Measurements from ENCODE around the gene OTOG.
A peak's percentile ranks its signal among the peaks of the same experiment; 100 is the strongest.

OTOG gene

GRCh38 chr11:17590463-17590862, 43.4 kb downstream of the OTOG start:
- DNase-seq = no peak

- DNase-seq = no peak
Observed at GRCh38 chr11:17591293-17591692, 44.2 kb downstream of the OTOG start.

- no peak for DNase-seq
Observed at GRCh38 chr11:17593466-17594245, 46.6 kb downstream of the OTOG start.

DNA sequence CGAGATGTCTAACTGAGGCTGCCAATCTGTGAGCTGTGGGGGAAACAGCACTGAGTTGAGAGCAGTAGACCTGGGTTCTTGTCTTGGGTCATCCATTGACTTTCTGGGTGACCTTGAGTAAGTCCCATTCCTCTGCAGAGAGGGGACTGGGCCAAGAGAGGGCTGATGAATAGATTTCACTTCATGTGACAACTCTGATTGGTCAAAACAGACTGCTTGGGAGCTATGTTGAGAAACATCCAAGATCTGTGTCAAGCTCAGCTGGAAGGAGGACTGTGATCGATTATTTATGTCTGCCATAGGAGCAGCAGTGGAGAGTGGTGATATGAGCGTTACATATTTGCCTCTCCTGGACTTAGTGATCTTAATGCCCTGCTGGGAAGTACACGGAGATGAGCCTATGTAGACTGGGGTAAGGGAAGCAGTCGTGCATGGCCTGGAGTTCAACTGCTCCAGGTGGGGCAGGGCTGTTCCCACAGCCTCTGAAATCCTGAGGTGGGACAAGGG, 47.7 kb downstream of the OTOG start:
- DNase-seq = no peak

GRCh38 chr11:17595526-17596309, 48.7 kb downstream of the OTOG start:
- no peak for DNase-seq

DNA sequence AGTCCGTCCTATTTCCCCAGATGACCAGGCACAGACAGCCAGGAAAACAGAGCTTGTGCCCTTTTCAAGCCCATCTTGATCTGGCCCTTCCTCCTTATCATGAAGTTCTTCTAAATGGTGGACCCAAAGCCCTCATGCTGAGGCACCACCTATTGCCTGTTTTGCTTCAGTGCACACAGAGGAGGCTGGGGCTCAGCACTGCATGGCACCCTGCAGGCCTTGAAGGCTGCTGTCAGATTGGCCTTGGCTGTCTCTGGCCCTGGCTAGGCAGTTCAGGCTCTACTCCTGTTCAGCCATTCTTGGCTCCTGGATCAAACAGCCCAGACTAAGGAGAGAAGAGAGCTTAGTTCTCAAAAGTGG, 49.2 kb downstream of the OTOG start:
- DNase-seq = no peak

GRCh38 chr11:17596711-17597110, 49.7 kb downstream of the OTOG start:
- DNase-seq = no peak

GRCh38 chr11:17597770-17598169, 50.7 kb downstream of the OTOG start:
- DNase-seq = no peak

- DNase-seq = peak; percentile 85
Observed at GRCh38 chr11:17598700-17599459, 51.8 kb downstream of the OTOG start.

- no peak for DNase-seq
Observed at GRCh38 chr11:17599460-17599925, 52.4 kb downstream of the OTOG start.

- no peak for DNase-seq
Observed at GRCh38 chr11:17600316-17601255, 53.5 kb downstream of the OTOG start.

GRCh38 chr11:17601256-17601671, 54.2 kb downstream of the OTOG start:
- DNase-seq = no peak

DNA sequence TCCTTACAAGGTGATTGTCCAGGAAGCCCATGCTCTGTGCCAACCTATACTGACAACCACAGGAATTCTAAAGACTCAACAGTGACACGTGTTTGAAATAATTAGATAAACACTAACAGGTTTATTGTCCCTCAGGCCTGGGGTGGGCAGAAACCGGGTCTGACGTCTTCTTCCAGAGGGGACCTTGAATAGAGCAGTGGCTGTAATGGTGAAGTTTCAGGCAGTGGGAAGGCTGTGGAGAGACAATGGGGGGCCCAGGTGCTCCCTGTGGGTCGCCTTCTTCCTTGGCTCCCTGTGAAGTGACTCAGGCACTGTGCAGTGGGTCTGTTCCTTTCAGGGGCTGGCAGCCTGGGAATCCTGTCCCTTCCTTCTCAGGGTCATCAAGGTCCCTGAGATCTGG, 54.6 kb downstream of the OTOG start:
- no peak for DNase-seq

DNA sequence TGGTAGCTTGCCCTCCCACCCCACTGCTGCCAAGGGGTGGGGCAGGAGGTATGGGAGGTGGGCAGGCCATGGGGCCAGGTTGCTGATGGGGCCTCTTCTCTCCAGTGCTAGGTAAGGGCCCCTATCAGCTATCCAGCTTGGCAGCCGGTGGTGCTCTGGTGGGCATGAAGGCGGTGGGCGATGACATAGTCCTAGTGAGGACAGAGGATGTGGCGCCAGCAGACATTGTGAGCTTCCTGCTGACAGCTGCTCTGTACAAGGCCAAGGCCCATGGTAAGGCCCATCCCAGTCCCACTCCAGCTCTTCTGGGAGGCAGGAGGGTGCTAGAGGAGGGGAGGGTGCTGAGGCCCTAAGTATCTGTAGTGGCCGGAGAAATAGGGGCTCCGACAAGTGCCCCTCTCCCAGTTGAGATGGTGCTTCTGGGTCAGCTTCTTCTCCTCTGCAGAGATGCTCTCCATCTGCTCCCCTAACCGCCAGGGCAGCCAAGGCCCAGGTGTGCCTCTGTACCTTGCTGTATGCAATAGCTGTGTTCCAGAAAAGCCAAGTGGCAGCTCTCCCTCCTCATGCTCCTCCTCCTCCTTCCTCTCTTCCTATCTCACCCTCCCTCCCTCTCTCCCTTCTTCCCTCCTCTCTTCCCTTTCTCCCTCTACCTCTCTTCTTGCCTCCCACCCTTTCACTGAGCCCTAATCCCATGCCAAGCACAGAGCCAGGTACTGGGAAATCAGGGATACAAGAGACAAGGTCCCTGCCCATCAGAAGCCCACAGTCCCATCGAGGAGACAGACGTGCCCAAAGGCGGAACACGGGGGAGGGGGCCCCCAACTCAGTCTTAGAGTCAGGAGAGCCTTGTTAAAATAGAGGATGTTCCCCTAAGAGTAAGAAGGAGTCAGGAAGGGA, 55.3 kb downstream of the OTOG start:
- no peak for DNase-seq

GRCh38 chr11:17603056-17603825, 56.2 kb downstream of the OTOG start:
- no peak for DNase-seq

DNA sequence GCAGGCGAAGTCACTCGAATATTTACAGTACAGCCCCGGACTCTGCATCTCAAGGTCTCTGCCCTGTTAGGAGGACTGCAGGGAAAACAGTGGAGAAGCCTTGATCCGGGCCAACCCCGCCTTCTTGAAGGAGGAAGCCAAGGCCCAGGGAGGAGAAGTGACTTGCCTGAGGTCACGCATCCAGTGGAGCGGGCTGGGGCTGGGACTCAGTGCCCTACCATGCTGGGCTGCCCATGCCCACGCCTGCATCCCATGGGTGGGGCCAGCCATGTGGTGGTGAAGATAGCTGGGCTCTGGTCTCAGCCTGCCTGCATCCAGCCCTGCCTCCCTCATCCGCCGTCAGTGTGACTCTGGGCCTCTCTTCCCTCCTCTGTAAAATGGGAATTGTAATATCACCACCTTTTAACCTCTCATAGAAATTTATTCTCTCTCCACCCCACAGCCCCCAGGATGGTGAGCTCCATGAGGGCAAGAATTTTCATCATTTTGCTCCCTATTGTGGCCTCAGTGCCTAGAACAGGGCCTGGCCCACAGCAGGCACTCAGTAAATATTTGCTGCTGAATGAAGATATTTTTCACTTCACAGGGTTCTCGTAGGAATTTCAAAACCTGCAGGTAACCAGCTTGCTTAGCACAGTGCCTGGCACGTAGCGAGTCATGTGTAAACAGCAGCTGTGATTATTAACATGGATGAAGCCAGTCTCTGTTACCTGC, 57.3 kb downstream of the OTOG start:
- DNase-seq = no peak

- DNase-seq = no peak
Observed at GRCh38 chr11:17604915-17605233, 57.8 kb downstream of the OTOG start.

- no peak for DNase-seq
Observed at GRCh38 chr11:17605651-17606122, 58.6 kb downstream of the OTOG start.

DNA sequence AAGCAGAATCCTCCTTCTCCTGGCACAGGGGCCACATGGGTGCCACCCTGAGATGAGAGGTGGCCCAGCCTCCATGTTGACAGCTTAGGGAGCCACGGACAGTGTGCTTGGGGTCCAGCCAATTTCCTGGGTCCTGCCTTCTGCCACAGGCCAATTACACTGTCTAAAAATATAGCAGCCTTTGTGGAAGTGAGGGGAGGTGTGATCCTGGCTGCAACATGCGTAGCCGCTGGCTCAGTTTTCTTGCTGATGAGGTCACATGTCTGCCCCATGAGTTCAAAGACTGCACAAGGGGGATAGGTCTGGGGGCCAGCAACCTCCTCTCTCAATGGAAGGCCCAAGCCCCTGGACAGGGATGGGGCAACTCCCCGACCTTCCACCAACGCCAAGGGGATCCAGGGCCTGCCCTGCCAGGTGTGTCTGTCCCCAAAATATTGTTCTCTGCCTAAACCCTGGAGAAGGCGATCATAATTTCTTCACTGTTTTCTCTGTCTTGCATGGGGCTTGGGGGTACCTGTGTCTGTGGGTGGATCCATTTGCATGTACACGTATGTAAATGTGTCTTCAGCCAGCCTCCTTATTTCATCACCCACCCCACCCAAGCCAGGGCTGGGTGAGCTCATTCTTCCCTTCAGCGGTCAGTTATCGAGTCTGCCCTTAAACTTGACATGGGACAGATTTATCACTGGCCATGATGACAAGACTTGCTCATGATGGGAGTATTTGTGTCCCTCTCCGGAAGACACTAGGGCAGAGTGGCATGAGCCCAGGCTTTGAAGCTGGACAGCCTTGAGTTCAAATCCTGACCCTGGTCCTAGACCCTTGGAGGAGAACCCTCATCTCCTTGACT, 59.4 kb downstream of the OTOG start:
- no peak for DNase-seq
